HAP-1 (cell line): ENCODE results near the gene SERPINI1.

ENCODE experiments used
- DNase-seq, 2 experiments: peaks; one replicate each; pipeline ENCODE4 v3.0.0-alpha.2; 2016 to 2020; ENCODE audit warnings: low spot score in 2 of 2
- H3K27me3 ChIP-seq: fragments of 250-450 bp; sonication (Bioruptor Pico); 2 replicates; pipeline ENCODE4 v1.5.1; 2020; ENCODE audit warnings: low read depth, mild to moderate bottlenecking, moderate library complexity
- H3K36me3 ChIP-seq: fragments of 250-450 bp; sonication (Bioruptor Pico); replicated peaks from 2 replicates; pipeline ENCODE4 v1.5.1; 2020; ENCODE audit warnings: mild to moderate bottlenecking
- H3K4me1 ChIP-seq: fragments of 250-450 bp; sonication (Bioruptor Pico); 2 replicates; pipeline ENCODE4 v1.5.1; 2020; ENCODE audit warnings: mild to moderate bottlenecking
- H3K4me3 ChIP-seq: fragments of 250-450 bp; sonication (Bioruptor Pico); 2 replicates; pipeline ENCODE4 v1.5.1; 2020; ENCODE audit warnings: mild to moderate bottlenecking, moderate library complexity
- H3K9me3 ChIP-seq: fragments of 250-450 bp; sonication (Bioruptor Pico); 2 replicates; pipeline ENCODE4 v1.5.1; 2020; ENCODE audit warnings: mild to moderate bottlenecking, moderate library complexity
- in situ Hi-C: fragments of 300-500 bp; cut with MboI; formaldehyde crosslinking; loops from 3 replicates; pipeline ENCODE4 v1.14.3; 2020; ENCODE audit warnings: low sequenced_read_pairs, inconsistent platforms, mixed read lengths

SERPINI1 gene

DNA sequence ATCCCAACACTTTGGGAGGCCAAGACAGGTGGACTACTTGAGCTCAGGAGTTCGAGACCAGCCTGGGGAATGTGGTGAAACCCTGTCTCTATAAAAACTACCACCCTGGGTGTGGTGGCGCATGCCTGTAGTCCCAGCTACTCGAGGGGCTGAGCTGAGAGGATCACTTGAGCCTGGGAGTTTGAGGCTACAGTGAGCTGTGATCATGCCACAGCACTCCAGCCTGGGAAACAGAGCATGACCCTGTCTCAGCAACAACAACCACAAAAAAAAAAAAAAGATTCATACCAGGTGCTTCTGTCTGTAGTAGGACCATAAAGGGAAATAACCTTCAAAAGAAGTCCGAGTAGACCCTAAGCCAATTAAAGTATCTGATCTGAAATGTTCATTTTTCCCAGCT, 94.5 kb downstream of the SERPINI1 start:
- Histone ChIP-seq H3K36me3 (no peaks in the 10 kb centered on the region), H3K4me3 (no peak overlapping the region), H3K4me1 (no peaks in the 10 kb centered on the region), H3K9me3 (no peaks in the 10 kb centered on the region), H3K27me3 (no peaks in the 10 kb centered on the region)
- in situ Hi-C loops: no loop called here
- no peak for DNase-seq

DNA sequence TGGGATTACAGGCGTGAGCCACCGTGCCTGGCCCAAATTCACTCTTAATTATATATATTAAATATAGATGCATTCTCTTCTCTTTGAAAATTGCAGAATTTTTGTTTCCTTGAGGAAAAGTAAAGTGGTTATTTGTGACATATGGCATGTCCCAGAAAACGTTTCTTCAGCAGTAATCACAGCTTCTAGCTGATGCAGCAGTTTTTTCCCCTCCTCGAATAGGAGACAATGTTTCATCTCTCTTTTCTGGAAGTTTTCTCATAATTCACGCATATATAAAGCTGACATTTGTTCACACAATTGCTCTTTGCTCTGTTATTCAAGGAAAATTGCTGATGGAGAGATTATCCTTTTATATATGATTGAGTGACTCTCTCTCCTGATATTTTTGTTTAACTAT, 99.8 kb downstream of the SERPINI1 start:
- Histone ChIP-seq H3K36me3 (no peaks in the 10 kb centered on the region), H3K9me3 (no peaks in the 10 kb centered on the region), H3K4me3 (no peak overlapping the region), H3K27me3 (no peaks in the 10 kb centered on the region), H3K4me1 (no peaks in the 10 kb centered on the region)
- DNase-seq: no peak
- in situ Hi-C loops: no loop called here

DNA sequence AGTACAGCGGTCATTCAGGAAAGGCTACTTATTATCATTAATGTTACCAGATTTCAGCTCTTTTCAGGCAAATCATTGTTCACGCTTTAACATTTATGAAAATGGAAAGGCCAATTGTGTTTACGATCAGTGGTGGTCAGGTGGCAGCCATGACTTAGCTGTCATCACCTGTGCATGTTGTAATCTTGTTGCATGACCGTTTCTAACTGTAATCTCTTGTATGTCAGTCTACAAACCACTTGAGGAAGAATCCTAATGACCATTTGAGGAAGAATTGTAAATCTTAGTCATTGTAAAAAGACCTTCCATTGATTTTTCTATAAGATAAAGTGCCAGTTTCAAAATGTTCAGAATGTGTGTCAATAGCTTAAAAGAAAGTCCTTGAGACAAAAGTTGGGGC, 100.4 kb downstream of the SERPINI1 start:
- in situ Hi-C loops: no loop called here
- no peaks in the 10 kb centered on the region for H3K36me3 ChIP-seq
- H3K4me1 ChIP-seq: no peaks in the 10 kb centered on the region
- DNase-seq: no peak
- no peaks in the 10 kb centered on the region for H3K27me3 ChIP-seq
- H3K4me3 ChIP-seq: no peak overlapping the region
- no peaks in the 10 kb centered on the region for H3K9me3 ChIP-seq

DNA sequence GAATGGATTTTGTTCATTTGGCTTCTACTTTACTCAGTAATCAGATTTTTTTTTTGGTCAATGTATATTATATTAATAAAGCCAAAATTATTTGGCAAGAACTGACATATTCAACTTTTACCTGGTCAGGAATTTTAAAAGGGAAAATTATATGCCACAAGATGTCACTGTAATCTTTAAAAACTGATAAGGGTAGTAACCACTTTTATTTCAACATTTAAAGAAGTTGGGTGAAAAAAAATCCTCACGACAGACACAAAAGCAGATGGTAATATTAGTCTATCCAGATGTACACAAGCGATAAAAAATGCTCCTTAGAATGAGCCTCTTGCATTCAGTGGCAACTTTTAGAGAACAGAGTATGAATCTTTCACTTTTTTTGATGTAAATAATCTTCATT, 101.9 kb downstream of the SERPINI1 start:
- Histone ChIP-seq H3K36me3 (no peaks in the 10 kb centered on the region), H3K4me1 (no peaks in the 10 kb centered on the region), H3K9me3 (no peaks in the 10 kb centered on the region), H3K4me3 (no peak overlapping the region), H3K27me3 (no peaks in the 10 kb centered on the region)
- no peak for DNase-seq
- in situ Hi-C loops: no loop called here

DNA sequence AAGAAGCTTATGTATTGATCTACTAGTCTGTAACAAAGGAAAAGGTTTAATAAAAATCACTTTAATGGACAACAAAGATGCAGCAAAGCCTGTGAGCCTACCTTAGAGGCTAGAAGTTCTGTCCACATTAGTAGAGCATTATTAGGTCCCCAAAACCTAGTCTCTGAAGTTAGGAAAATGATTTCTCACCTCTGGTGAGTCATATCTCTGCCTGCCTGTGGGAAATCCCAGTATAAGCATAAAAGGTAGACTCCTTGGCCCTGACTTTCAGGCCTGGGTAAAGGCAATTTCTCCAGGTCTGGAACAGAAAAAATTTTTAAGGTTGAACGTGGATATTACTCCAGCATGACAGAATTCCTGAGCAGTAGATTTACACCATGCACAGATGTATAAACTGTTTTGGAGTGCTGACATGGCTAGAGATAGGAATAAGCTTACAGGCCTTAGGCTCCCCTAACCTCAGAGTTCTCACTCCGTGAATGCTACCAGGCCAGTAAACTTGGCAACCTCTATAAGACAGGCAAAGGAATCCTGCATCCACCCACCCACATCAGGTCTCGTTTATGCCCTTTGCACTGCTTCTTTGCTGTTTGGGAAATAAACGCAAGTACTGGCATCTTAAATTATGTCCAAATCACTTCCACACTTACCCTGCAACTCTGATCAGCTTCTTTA, 104.1 kb downstream of the SERPINI1 start:
- in situ Hi-C loops: no loop called here
- Histone ChIP-seq H3K4me3 (no peak overlapping the region), H3K36me3 (no peaks in the 10 kb centered on the region), H3K27me3 (no peaks in the 10 kb centered on the region), H3K4me1 (no peaks in the 10 kb centered on the region), H3K9me3 (no peaks in the 10 kb centered on the region)
- no peak for DNase-seq

DNA sequence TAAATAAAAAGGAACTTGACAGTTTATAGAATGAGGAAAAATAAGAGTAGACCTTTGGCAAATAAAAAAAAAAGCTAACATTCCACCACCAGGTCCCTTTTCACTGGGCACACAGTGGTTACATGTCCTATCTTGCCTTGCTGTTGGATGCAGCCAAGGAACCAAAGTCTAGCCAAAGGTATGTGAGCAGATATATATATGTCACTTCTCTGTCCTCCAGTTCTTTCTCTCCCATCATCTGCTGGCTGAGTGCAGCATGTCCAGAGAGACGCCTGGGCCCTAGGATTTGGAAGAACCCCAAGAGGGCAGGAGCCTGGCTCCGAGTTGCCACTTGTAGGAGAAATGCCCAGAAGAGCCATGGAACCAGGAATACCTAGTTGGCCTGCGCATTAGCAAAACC, 104.7 kb downstream of the SERPINI1 start:
- Histone ChIP-seq H3K9me3 (no peaks in the 10 kb centered on the region), H3K4me1 (no peaks in the 10 kb centered on the region), H3K27me3 (no peaks in the 10 kb centered on the region), H3K4me3 (no peak overlapping the region), H3K36me3 (no peaks in the 10 kb centered on the region)
- DNase-seq: no peak
- in situ Hi-C loops: no loop called here

DNA sequence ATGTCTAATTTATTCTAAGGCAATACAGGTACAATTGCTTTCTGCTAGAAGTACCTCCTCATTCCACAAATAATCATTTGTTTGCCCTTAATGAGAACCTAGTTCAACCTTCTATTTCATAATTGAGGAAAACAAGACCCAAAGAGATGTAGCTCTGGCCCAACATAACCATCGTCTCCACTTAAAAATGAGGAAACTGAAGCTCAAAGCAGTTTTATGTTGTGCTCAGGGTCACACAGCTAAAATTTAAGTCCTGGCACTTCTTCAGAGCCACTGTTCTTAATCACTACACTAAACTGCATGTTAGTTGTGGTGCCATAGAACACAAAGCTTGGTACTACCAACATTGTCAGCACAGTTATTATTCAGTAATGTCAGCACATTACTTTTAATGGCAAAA, 108.0 kb downstream of the SERPINI1 start:
- Histone ChIP-seq H3K4me3 (no peak overlapping the region), H3K9me3 (no peaks in the 10 kb centered on the region), H3K4me1 (no peaks in the 10 kb centered on the region), H3K27me3 (no peaks in the 10 kb centered on the region), H3K36me3 (no peaks in the 10 kb centered on the region)
- no peak for DNase-seq
- in situ Hi-C loops: no loop called here

DNA sequence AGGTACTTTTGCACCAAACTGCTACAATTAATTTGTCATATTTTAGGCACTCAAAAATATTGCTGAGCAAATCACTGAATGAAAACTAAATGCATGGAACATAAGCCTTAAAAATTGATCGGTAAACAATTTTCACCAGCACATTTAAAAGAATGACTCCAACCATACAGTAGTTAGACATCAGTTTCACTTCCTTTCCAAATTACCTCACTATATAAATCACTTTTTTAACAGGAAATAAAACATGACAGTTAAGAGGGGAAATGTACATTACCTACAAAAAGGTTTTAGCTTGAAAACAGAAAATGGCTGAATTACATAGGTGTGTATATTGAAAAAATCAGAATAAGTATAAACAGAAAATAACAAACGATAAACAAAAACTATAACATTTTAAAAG, 108.4 kb downstream of the SERPINI1 start:
- no peaks in the 10 kb centered on the region for H3K27me3 ChIP-seq
- no peak for DNase-seq
- no peaks in the 10 kb centered on the region for H3K36me3 ChIP-seq
- no peaks in the 10 kb centered on the region for H3K4me1 ChIP-seq
- no peaks in the 10 kb centered on the region for H3K9me3 ChIP-seq
- in situ Hi-C loops: no loop called here
- no peak overlapping the region for H3K4me3 ChIP-seq

DNA sequence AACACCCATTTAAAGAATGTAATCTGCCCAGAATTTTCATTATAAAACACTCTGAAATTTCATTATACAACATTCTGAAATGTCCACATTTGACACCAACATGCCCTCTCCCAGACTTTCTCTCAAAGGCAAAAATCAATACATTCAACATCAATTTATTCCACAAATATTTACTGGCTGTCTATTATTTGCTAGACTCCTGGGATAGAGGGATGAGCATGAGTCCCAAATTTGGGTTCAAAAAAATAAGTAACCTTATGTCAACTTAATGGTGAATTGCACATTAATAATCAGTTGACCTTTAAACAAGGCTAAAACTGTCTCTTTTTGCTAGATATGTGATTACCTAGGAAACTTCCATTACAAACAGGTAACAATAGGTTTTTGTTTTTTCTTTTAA, 109.0 kb downstream of the SERPINI1 start:
- in situ Hi-C loops: no loop called here
- Histone ChIP-seq H3K4me1 (no peaks in the 10 kb centered on the region), H3K4me3 (no peak overlapping the region), H3K9me3 (no peaks in the 10 kb centered on the region), H3K27me3 (no peaks in the 10 kb centered on the region), H3K36me3 (no peaks in the 10 kb centered on the region)
- no peak for DNase-seq

DNA sequence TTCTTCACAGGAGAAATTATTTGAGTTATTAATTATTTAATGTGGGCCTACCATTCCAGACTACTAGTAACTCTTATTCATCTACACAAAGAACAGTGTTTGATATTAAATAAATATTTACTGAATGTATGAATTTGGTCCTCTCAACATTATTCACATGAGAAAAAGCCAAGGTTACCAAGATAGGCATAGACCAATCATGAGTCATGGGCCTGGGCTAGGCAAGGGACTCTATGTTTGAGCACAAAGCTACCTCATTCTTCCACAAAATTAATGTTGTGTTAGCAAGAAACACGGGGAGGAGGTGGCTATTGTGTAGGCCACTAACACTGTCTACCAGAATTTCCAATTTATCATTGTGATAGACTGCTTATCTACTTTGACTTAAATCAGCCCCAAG, 115.7 kb downstream of the SERPINI1 start:
- no peaks in the 10 kb centered on the region for H3K9me3 ChIP-seq
- in situ Hi-C loops: no loop called here
- H3K27me3 ChIP-seq: no peaks in the 10 kb centered on the region
- DNase-seq: no peak
- no peaks in the 10 kb centered on the region for H3K36me3 ChIP-seq
- no peak overlapping the region for H3K4me3 ChIP-seq
- no peaks in the 10 kb centered on the region for H3K4me1 ChIP-seq

DNA sequence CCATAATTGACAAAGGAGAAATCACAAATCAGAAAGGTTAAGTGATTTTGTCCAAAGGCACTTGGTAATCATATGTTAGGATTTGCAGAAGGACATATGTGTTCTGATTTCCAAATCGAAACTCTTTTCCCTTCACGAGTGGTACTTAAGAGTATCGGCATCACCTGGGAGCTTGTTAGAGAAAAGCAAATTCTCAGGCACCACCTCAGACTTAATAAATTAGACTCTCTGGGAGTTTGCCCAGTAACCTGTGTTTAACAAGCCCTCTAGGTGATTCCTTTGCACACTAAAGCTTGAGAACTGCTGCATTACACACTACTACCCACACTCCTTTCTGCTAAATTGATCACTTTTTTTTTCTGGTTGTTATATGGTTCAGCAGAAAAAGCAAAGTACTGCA, 116.2 kb downstream of the SERPINI1 start:
- no peak for DNase-seq
- Histone ChIP-seq H3K9me3 (no peaks in the 10 kb centered on the region), H3K4me3 (no peak overlapping the region), H3K27me3 (no peaks in the 10 kb centered on the region), H3K36me3 (no peaks in the 10 kb centered on the region), H3K4me1 (no peaks in the 10 kb centered on the region)
- in situ Hi-C loops: no loop called here

DNA sequence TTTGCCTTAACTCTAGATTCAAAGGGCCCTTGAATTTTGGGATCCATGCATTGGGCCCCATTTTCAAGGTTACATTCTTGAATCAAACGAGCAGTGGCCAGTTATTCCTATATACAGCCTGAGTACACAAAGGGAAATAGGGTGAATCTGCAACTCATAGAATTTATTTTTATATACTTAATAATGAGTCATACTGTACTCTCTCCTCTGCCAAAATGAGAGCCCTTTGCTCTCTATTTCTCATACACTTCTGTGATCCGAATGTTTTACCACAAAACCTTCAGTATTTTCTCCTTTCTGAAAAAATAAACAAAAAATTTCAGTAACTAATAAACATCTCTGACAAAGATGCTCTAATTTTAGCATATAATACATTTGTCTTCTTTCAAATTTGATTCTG, 116.7 kb downstream of the SERPINI1 start:
- no peaks in the 10 kb centered on the region for H3K27me3 ChIP-seq
- H3K36me3 ChIP-seq: no peaks in the 10 kb centered on the region
- H3K9me3 ChIP-seq: no peaks in the 10 kb centered on the region
- no peaks in the 10 kb centered on the region for H3K4me1 ChIP-seq
- in situ Hi-C loops: no loop called here
- no peak overlapping the region for H3K4me3 ChIP-seq
- no peak for DNase-seq

DNA sequence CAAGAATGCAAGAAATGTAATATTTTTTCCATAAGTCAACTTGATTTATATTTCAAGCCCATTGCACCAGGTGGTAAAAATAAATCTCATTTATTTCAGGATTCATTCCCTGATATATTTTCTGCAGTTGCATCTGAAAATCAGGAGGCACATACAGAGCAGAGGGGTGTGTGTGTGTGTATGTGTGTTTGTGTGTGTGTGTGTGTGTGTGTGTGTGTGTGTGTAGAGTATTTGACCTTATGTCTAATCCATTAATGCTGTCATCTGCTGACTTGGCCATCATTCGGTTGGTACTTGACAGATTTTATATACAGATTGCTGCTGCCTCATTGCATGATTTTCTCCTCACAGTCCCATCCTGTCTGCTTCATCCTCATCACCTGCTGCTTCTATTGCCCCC, 118.5 kb downstream of the SERPINI1 start:
- DNase-seq: no peak
- Histone ChIP-seq H3K27me3 (no peaks in the 10 kb centered on the region), H3K4me3 (no peak overlapping the region), H3K36me3 (no peaks in the 10 kb centered on the region), H3K4me1 (peaks cover under 1% of the 10 kb centered on the region; the same call in 1 of the 2 replicates), H3K9me3 (no peaks in the 10 kb centered on the region)
- in situ Hi-C loops: no loop called here

DNA sequence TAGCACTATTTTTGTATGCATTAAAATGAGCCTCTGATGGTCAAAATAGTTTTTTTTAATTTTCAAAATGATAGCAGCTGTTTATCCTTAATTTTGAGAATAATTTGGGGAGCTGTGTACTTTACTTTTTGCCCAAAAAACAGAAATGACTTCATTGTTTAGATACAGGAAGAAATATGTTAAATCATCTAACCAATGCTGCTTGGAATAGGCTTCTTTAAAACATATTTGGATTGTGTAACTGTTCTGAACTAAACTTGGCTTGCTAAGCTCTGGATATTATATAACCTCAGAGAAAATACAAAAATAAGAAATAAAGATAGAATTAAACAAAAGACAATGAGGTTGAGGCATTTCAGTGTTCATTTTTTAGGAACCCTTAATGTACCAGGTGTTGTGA, 119.3 kb downstream of the SERPINI1 start:
- H3K4me3 ChIP-seq: no peak overlapping the region
- H3K36me3 ChIP-seq: no peaks in the 10 kb centered on the region
- DNase-seq: no peak
- no peaks in the 10 kb centered on the region for H3K27me3 ChIP-seq
- peaks cover 4% of the 10 kb centered on the region; the same call in 1 of the 2 replicates for H3K4me1 ChIP-seq
- in situ Hi-C loops: no loop called here
- H3K9me3 ChIP-seq: no peaks in the 10 kb centered on the region

DNA sequence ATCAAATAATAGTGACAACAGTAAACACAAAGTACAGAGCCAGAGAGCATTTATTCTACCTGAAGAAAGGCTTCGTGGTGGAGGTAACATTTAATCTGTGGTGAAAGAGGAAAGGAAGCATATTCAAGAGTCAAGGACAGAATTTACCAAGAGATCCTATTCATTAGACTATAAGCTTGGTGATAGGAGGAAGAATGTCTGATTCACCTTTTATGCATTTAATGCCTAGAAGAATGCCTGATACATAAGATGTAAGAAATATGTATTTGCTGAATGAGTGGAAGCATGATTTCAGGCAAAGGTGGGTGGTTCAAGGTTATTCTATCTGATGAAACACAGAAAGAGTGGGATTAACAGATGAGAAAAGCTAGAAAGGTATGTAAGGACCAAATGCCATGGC, 119.8 kb downstream of the SERPINI1 start:
- Histone ChIP-seq H3K9me3 (no peaks in the 10 kb centered on the region), H3K4me1 (peaks cover 4% of the 10 kb centered on the region; the same call in 1 of the 2 replicates), H3K36me3 (no peaks in the 10 kb centered on the region), H3K4me3 (no peak overlapping the region), H3K27me3 (no peaks in the 10 kb centered on the region)
- in situ Hi-C loops: no loop called here
- no peak for DNase-seq
